ENCODE data around the gene CEACAM21. TPM values are rescaled to one million over a fixed set of nuclear protein-coding genes. Genes with fewer than 3 reads are reported as not detected.

The CEACAM21 gene
- total RNA-seq, 4 donors from 2014 or later: 4.3 TPM; not detected in 3

- no peak for ATAC-seq
- Histone ChIP-seq H3K36me3 (no peaks in the 10 kb centered on the region), H3K4me3 (no peak overlapping the region), H3K9me3 (peaks cover 0 to 20% (median 0%) of the 10 kb centered on the region in 3 donors), H3K27me3 (peaks cover 70% of the 10 kb centered on the region), H3K4me1 (no peaks in the 10 kb centered on the region), H3K27ac (no peak overlapping the region)
- TF ChIP-seq POLR2AphosphoS5 (IDR thresholded peaks at IDR 0.05) (no peak), EP300 (IDR thresholded peaks at IDR 0.05) (no peak), CTCF (IDR thresholded peaks at IDR 0.05) (no peak), POLR2A (IDR thresholded peaks at IDR 0.05) (no peak)
- WGBS, 2 donors (ENCODE audit: low coverage in 1 of 2): 4 to 5% methylated on average over 3 to 4 of the region's 6 CpGs
Observed at GRCh38 chr19:41588497-41589209, 12.7 kb downstream of the CEACAM21 start.

GRCh38 chr19:41589371-41589770 is 13.4 kb downstream of the CEACAM21 start:
- peaks cover 74% of the 10 kb centered on the region for H3K27me3 ChIP-seq
- TF ChIP-seq POLR2A (IDR thresholded peaks at IDR 0.05) (no peak), EP300 (IDR thresholded peaks at IDR 0.05) (no peak), POLR2AphosphoS5 (IDR thresholded peaks at IDR 0.05) (no peak), CTCF (IDR thresholded peaks at IDR 0.05) (no peak)
- peaks cover 0 to 21% (median 0%) of the 10 kb centered on the region in 3 donors for H3K9me3 ChIP-seq
- WGBS, 2 donors (ENCODE audit: low coverage in 1 of 2): 70% methylated on average over 2 of the region's 2 CpGs; no CpG with 5 or more reads in 1 of the 2 donors
- H3K27ac ChIP-seq: no peak overlapping the region
- no peaks in the 10 kb centered on the region for H3K4me1 ChIP-seq
- no peaks in the 10 kb centered on the region for H3K36me3 ChIP-seq
- ATAC-seq: no peak
- H3K4me3 ChIP-seq: no peak overlapping the region

- Histone ChIP-seq H3K9me3 (peaks cover 0 to 21% (median 0%) of the 10 kb centered on the region in 3 donors), H3K4me3 (no peak overlapping the region), H3K4me1 (no peaks in the 10 kb centered on the region), H3K36me3 (no peaks in the 10 kb centered on the region), H3K27ac (no peak overlapping the region), H3K27me3 (peaks cover 73% of the 10 kb centered on the region)
- TF ChIP-seq EP300 (IDR thresholded peaks at IDR 0.05): no peak
- TF ChIP-seq POLR2A (IDR thresholded peaks at IDR 0.05): no peak
- no peak for TF ChIP-seq POLR2AphosphoS5 (IDR thresholded peaks at IDR 0.05)
- TF ChIP-seq CTCF (IDR thresholded peaks at IDR 0.05): no peak
- ATAC-seq: no peak
Observed at GRCh38 chr19:41590936-41591335, 15.0 kb downstream of the CEACAM21 start.

- Histone ChIP-seq H3K4me1 (no peaks in the 10 kb centered on the region), H3K36me3 (no peaks in the 10 kb centered on the region), H3K27me3 (peaks cover 71% of the 10 kb centered on the region), H3K27ac (no peak overlapping the region), H3K9me3 (peaks cover 0 to 21% (median 0%) of the 10 kb centered on the region in 3 donors), H3K4me3 (no peak overlapping the region)
- TF ChIP-seq POLR2AphosphoS5 (IDR thresholded peaks at IDR 0.05) (no peak), CTCF (IDR thresholded peaks at IDR 0.05) (no peak)
- ATAC-seq: no peak
- WGBS, 2 donors (ENCODE audit: low coverage in 1 of 2): 29 to 34% methylated on average over 1 to 4 of the region's 5 CpGs
Observed at GRCh38 chr19:41591951-41592562, 16.1 kb downstream of the CEACAM21 start.

Measured in gastroesophageal sphincter (tissue), 4 donors.